Effector memory CD4-positive, alpha-beta T cell (primary cell): ENCODE results near the gene MAST3.
A peak's percentile ranks its signal among the peaks of the same experiment; 100 is the strongest.

ENCODE experiments used
- DNase-seq, 3 donors: peaks; one replicate each; pipeline ENCODE4 v3.0.0-alpha.2; 2020
- H3K27ac ChIP-seq: 2 replicates; pipeline ENCODE4 v1.7.0; 2013; ENCODE audit warnings: mild to moderate bottlenecking, low read length, moderate library complexity; ENCODE audit not compliant: insufficient read depth, poor library complexity, severe bottlenecking
- H3K27me3 ChIP-seq: replicated peaks from 2 replicates; pipeline ENCODE4 v1.7.0; 2013; ENCODE audit warnings: mild to moderate bottlenecking, low read length; ENCODE audit not compliant: insufficient read depth, control insufficient read depth, poor library complexity, severe bottlenecking
- H3K36me3 ChIP-seq: 2 replicates; pipeline ENCODE4 v1.7.0; 2013; ENCODE audit warnings: mild to moderate bottlenecking, low read length, moderate library complexity; ENCODE audit not compliant: control insufficient read depth, insufficient read depth
- H3K4me1 ChIP-seq: 2 replicates; pipeline ENCODE4 v1.7.0; 2013; ENCODE audit warnings: low read length, mild to moderate bottlenecking; ENCODE audit not compliant: control insufficient read depth, insufficient read depth, poor library complexity, severe bottlenecking
- H3K4me3 ChIP-seq: 2 replicates; pipeline ENCODE4 v1.7.0; 2013; ENCODE audit warnings: low read length, low read depth, mild to moderate bottlenecking; ENCODE audit not compliant: insufficient read depth, poor library complexity, severe bottlenecking
- H3K9me3 ChIP-seq: 2 replicates; pipeline ENCODE4 v1.7.0; 2013; ENCODE audit warnings: mild to moderate bottlenecking, low read length, moderate library complexity; ENCODE audit not compliant: control insufficient read depth

MAST3 gene

DNA sequence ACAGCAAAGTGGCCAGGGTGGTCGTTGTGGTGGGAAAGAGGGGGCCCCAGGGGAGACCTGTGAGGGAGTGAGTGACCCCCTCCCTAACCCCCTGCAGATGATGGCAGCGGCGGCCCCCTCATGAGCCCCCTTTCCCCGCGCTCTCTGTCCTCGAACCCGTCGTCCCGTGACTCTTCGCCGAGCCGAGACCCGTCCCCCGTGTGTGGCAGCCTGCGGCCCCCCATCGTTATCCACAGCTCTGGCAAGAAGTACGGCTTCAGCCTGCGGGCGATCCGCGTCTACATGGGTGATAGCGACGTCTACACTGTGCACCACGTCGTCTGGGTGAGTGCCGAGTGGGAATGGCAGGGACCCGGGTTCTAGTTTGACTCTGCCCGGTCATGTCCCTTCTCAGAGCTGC, 47.3 kb downstream of the MAST3 start:
- no peaks in the 10 kb centered on the region for H3K9me3 ChIP-seq
- H3K4me3 ChIP-seq = no peak overlapping the region

DNA sequence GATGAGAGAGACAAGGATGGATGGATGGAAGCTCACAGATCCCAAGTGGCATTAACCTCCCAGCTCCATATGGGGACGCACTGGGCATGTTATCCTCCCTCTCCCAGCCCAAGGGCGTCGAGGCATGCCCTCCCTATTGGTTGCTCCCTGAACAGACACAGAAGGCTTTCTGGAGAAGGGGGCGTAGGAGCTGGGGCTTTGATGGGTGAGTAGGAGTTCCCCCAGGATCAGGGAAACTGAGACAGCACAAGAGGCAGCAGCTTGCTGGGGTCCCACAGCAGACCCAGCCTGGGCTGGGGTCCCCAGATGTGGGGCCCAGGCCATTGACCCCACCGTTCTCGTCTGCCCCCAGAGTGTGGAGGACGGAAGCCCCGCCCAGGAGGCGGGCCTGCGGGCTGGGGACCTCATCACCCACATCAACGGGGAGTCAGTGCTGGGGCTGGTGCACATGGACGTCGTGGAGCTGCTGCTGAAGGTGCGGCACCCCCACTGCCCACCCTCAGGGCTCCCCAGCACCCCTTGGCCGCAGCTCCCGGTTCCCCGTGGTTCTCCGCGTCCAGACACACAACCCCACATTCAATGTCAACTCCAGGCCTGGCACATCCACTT, 47.9 kb downstream of the MAST3 start:
- DNase-seq = no peak
- H3K4me3 ChIP-seq = no peak overlapping the region
- no peaks in the 10 kb centered on the region for H3K27me3 ChIP-seq
- peaks cover 64% of the 10 kb centered on the region for H3K36me3 ChIP-seq
- H3K27ac ChIP-seq = peak overlapping the region; percentile 6
- no peaks in the 10 kb centered on the region for H3K4me1 ChIP-seq
- no peaks in the 10 kb centered on the region for H3K9me3 ChIP-seq

More for the DNA sequence above, 47.3 kb downstream of the MAST3 start:
- Histone ChIP-seq H3K36me3 (peaks cover 67% of the 10 kb centered on the region), H3K27ac (no peak overlapping the region), H3K4me1 (no peaks in the 10 kb centered on the region), H3K27me3 (no peaks in the 10 kb centered on the region)
- no peak for DNase-seq

DNA sequence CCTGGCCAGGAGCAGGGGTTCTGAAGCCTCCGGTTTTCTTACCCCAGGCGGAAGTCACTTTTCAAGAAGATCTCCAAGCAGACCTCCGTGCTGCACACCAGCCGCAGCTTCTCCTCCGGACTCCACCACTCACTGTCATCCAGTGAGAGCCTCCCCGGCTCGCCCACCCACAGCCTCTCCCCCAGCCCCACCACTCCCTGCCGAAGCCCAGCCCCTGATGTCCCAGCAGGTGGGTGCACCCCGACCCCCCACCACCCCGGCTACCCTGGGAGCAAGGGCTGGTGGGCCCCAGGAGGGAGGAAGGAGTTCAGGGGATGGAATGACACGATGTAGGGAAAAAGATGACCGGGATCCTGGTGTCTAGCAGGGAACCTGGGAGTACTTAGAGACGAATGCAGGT, 49.8 kb downstream of the MAST3 start:
- Histone ChIP-seq H3K27ac (no peak overlapping the region), H3K4me1 (peaks cover 7% of the 10 kb centered on the region), H3K4me3 (no peak overlapping the region), H3K36me3 (peaks cover 51% of the 10 kb centered on the region), H3K27me3 (no peaks in the 10 kb centered on the region), H3K9me3 (no peaks in the 10 kb centered on the region)
- no peak for DNase-seq

- H3K4me1 ChIP-seq = peaks cover 21% of the 10 kb centered on the region
- no peaks in the 10 kb centered on the region for H3K27me3 ChIP-seq
- no peak overlapping the region for H3K4me3 ChIP-seq
- H3K27ac ChIP-seq = no peak overlapping the region
- peaks cover 29% of the 10 kb centered on the region for H3K36me3 ChIP-seq
- DNase-seq = no peak
- no peaks in the 10 kb centered on the region for H3K9me3 ChIP-seq
Measured at GRCh38 chr19:18149596-18149975, 52.0 kb downstream of the MAST3 start.

GRCh38 chr19:18150776-18151624, 53.4 kb downstream of the MAST3 start:
- Histone ChIP-seq H3K27ac (peak overlapping the region; percentile 25), H3K4me1 (peaks cover 21% of the 10 kb centered on the region), H3K9me3 (no peaks in the 10 kb centered on the region), H3K27me3 (no peaks in the 10 kb centered on the region), H3K4me3 (no peak overlapping the region), H3K36me3 (peaks cover 15% of the 10 kb centered on the region)
- no peak for DNase-seq

- H3K4me1 ChIP-seq = peaks cover 21% of the 10 kb centered on the region
- H3K27me3 ChIP-seq = no peaks in the 10 kb centered on the region
- peak overlapping the region; percentile 83 for H3K27ac ChIP-seq
- peak; percentile 91 to 97 (median 93) for DNase-seq
- H3K4me3 ChIP-seq = peak overlapping the region; percentile 63
- H3K9me3 ChIP-seq = no peaks in the 10 kb centered on the region
- peaks cover 3% of the 10 kb centered on the region for H3K36me3 ChIP-seq
Measured at GRCh38 chr19:18152442-18152816, 54.9 kb downstream of the MAST3 start.

GRCh38 chr19:18152817-18153555, 55.4 kb downstream of the MAST3 start, which contains the start of gene PIK3R2:
Gene PIK3R2 (plus strand): TSS chr19:18153163. CDS start chr19:18155880, 2,717 bp downstream.
- DNase-seq = peak; percentile 97 to 100 (median 99)
- Histone ChIP-seq H3K27ac (peak within 1 kb of the TSS; percentile 83), H3K4me1 (peaks cover 21% of the 10 kb centered on the region), H3K36me3 (no peaks in the 10 kb centered on the region), H3K27me3 (no peaks in the 10 kb centered on the region), H3K4me3 (peak within 1 kb of the TSS; percentile 83), H3K9me3 (no peaks in the 10 kb centered on the region)

- Histone ChIP-seq H3K27ac (peak overlapping the region; percentile 83), H3K4me1 (peaks cover 21% of the 10 kb centered on the region), H3K36me3 (no peaks in the 10 kb centered on the region), H3K4me3 (peak overlapping the region; percentile 83), H3K27me3 (no peaks in the 10 kb centered on the region), H3K9me3 (no peaks in the 10 kb centered on the region)
- DNase-seq = peak in 1 of 3 donors; percentile 31
Measured at GRCh38 chr19:18153556-18154134, 56.1 kb downstream of the MAST3 start.

GRCh38 chr19:18155095-18156087, 57.8 kb downstream of the MAST3 start:
- DNase-seq = no peak
- Histone ChIP-seq H3K4me3 (no peak overlapping the region), H3K4me1 (peaks cover 21% of the 10 kb centered on the region), H3K27me3 (no peaks in the 10 kb centered on the region), H3K27ac (no peak overlapping the region), H3K36me3 (no peaks in the 10 kb centered on the region), H3K9me3 (no peaks in the 10 kb centered on the region)
